Measurements from ENCODE around the gene RAPGEF2. TPM values are rescaled to one million over a fixed set of nuclear protein-coding genes. Genes with fewer than 3 reads are reported as not detected.
"Not testable (repeated sequence)": the region's sequence is repeated elsewhere in the genome, so short reads cannot be mapped to it uniquely, and the experiment has no call there.

RAPGEF2 gene
- total RNA-seq, 2 experiments from 2014 or later = 24.1 to 27.8 TPM

DNA sequence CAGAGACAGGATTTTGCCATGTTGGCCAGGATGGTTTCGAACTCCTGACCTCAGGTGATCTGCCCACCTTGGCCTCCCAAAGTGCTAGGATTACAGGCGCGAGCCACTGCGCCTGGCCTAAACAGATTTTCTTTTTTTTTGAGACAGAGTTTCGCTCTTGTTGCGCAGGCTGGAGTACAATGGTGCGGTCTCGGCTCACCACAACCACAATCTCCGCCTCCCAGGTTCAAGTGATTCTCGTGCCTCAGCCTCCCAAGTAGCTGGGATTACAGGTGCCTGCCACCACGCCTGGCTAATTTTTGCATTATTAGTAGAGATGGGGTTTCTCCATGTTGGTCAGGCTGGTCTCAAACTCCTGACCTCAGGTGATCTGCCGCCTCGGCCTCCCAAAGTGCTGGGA is 25.9 kb upstream of the RAPGEF2 start:
- H3K9me3 Mint-ChIP-seq; H3K36me3 Mint-ChIP-seq (ENCODE audit: low read depth); CTCF ChIA-PET; H3K27ac Mint-ChIP-seq; H3K4me3 Mint-ChIP-seq; H3K27me3 Mint-ChIP-seq: not testable (repeated sequence)
- H3K4me1 Mint-ChIP-seq = peaks cover 21% of the 10 kb centered on the region
- DNase-seq = peak; percentile 24
- POLR2A ChIA-PET = interaction anchor here (1.0 to 1.3 kb wide), 3 partner anchors 28 to 30 kb away, joined by 3 to 4 read pairs (median 4); no protein-coding TSS in a partner anchor

- no peaks in the 10 kb centered on the region for H3K9me3 Mint-ChIP-seq
- peak overlapping the region; percentile 35 for H3K27ac Mint-ChIP-seq
- peaks cover 21% of the 10 kb centered on the region for H3K4me1 Mint-ChIP-seq
- CTCF ChIA-PET = no interaction called here
- no peak for DNase-seq
- H3K27me3 Mint-ChIP-seq = no peaks in the 10 kb centered on the region
- H3K4me3 Mint-ChIP-seq = peak overlapping the region; percentile 48
- POLR2A ChIA-PET = interaction anchor here (1.0 to 1.3 kb wide), 3 partner anchors 27 to 30 kb away, joined by 3 to 4 read pairs (median 4); no protein-coding TSS in a partner anchor
- H3K36me3 Mint-ChIP-seq (ENCODE audit: low read depth) = no peaks in the 10 kb centered on the region
These were observed 25.0 kb upstream of the RAPGEF2 start for GRCh38 chr4:159077702-159078495.

GRCh38 chr4:159079074-159079473 is 23.8 kb upstream of the RAPGEF2 start:
- peaks cover 1% of the 10 kb centered on the region for H3K27me3 Mint-ChIP-seq
- no peak for DNase-seq
- ChIA-PET POLR2A (interaction anchor here (1.0 kb wide), 1 partner anchor 22 kb away, joined by 4 read pairs; no protein-coding TSS in a partner anchor), CTCF (no interaction called here)
- H3K4me1 Mint-ChIP-seq = peaks cover 21% of the 10 kb centered on the region
- H3K27ac Mint-ChIP-seq = no peak overlapping the region
- no peaks in the 10 kb centered on the region for H3K9me3 Mint-ChIP-seq
- no peaks in the 10 kb centered on the region for H3K36me3 Mint-ChIP-seq (ENCODE audit: low read depth)
- H3K4me3 Mint-ChIP-seq = no peak overlapping the region

DNA sequence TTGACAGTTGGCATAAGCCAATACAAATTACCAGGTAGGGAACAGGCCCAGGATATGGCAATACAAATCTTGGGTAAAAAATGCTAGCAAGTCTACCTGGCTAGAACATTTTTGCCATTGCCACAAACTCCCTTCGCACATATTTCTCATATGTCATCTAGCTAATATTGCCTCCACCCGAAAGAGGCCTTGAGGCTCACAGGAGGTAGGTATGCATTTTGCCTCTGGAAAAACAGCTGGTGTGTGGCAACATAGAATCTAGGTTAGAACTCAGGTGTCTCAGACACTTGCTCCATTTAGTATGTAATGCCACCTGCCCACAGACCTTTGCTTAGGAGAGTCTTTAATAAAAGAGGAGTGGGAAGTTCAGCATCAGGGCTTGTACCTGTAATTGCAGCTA is 16.3 kb upstream of the RAPGEF2 start:
- H3K27ac Mint-ChIP-seq = no peak overlapping the region
- ChIA-PET POLR2A (no interaction called here), CTCF (interaction anchor here (1.0 kb wide), 1 partner anchor 10 kb away, joined by 4 read pairs; no protein-coding TSS in a partner anchor)

GRCh38 chr4:159090255-159090654 is 12.6 kb upstream of the RAPGEF2 start:
- Mint-ChIP-seq H3K4me3 (no peak overlapping the region), H3K36me3 (ENCODE audit: low read depth) (no peaks in the 10 kb centered on the region), H3K27me3 (peaks cover 6% of the 10 kb centered on the region), H3K9me3 (no peaks in the 10 kb centered on the region), H3K4me1 (no peaks in the 10 kb centered on the region), H3K27ac (no peak overlapping the region)
- ChIA-PET CTCF (no interaction called here), POLR2A (no interaction called here)
- no peak for DNase-seq

More for the DNA sequence above, 16.3 kb upstream of the RAPGEF2 start:
- Mint-ChIP-seq H3K36me3 (ENCODE audit: low read depth) (no peaks in the 10 kb centered on the region), H3K4me3 (no peak overlapping the region), H3K4me1 (no peaks in the 10 kb centered on the region), H3K27me3 (peaks cover 8% of the 10 kb centered on the region), H3K9me3 (no peaks in the 10 kb centered on the region)
- DNase-seq = no peak

GRCh38 chr4:159094156-159094555 is 8.7 kb upstream of the RAPGEF2 start:
- H3K4me1 Mint-ChIP-seq; H3K36me3 Mint-ChIP-seq (ENCODE audit: low read depth); H3K27ac Mint-ChIP-seq; H3K4me3 Mint-ChIP-seq; POLR2A ChIA-PET; H3K9me3 Mint-ChIP-seq; H3K27me3 Mint-ChIP-seq; DNase-seq: not testable (repeated sequence)
- CTCF ChIA-PET = interaction anchor here (0.5 kb wide), 2 partner anchors 193 to 221 kb away, joined by 3 to 6 read pairs; no protein-coding TSS in a partner anchor

DNA sequence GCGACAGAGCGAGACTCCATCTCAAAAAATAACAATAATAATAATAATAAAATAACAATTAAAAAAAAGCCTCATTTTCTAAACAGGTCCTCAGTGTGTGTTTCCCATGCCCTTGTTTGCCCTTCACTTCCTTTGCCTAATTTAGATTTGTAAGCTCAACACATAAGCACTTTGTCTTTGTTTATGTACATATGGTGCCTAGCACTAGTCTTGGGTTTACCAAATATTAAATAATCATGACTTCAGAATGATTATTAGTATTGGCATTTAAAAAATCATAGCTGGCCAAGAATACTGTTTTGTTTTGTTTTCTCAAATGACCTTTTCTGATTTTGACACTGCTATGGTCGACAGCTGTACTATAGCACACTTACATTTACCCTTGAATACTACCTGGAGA is 6.4 kb upstream of the RAPGEF2 start:
- H3K9me3 Mint-ChIP-seq = no peaks in the 10 kb centered on the region
- ChIA-PET POLR2A (interaction anchor here (0.7 kb wide), 1 partner anchor 126 kb away, joined by 3 read pairs; no protein-coding TSS in a partner anchor), CTCF (interaction anchor here (0.9 to 1.5 kb wide), 2 partner anchors 9 to 107 kb away, joined by 4 read pairs; no protein-coding TSS in a partner anchor)
- H3K27me3 Mint-ChIP-seq = peaks cover 4% of the 10 kb centered on the region
- H3K36me3 Mint-ChIP-seq (ENCODE audit: low read depth) = no peaks in the 10 kb centered on the region
- H3K4me1 Mint-ChIP-seq = peaks cover 12% of the 10 kb centered on the region
- no peak overlapping the region for H3K27ac Mint-ChIP-seq
- no peak for DNase-seq
- no peak overlapping the region for H3K4me3 Mint-ChIP-seq

DNA sequence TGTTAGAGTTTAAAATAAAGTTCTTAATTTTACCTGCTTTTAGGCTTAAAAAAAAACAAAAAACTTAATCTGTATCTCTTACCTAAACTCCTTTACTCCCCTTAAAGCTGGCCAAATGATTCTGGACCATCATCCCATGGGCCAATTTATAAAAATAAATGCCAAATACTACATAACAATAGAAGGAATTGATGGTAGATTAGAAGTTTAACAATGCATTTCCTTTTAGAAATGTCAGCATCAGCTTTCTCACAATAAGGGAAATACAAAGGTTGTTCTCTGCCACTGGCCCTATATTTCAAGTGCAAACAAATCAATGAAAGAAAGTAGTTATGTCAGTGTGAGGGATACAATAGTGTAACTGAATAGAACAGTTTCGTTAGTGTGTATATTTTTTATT is 5.7 kb upstream of the RAPGEF2 start:
- Mint-ChIP-seq H3K27ac (no peak overlapping the region), H3K36me3 (ENCODE audit: low read depth) (no peaks in the 10 kb centered on the region), H3K4me3 (no peak overlapping the region), H3K9me3 (no peaks in the 10 kb centered on the region), H3K4me1 (peaks cover 19% of the 10 kb centered on the region), H3K27me3 (peaks cover 8% of the 10 kb centered on the region)
- DNase-seq = no peak
- CTCF ChIA-PET = interaction anchor here (0.9 kb wide), 1 partner anchor 10 kb away, joined by 4 read pairs; no protein-coding TSS in a partner anchor
- POLR2A ChIA-PET = no interaction called here

DNA sequence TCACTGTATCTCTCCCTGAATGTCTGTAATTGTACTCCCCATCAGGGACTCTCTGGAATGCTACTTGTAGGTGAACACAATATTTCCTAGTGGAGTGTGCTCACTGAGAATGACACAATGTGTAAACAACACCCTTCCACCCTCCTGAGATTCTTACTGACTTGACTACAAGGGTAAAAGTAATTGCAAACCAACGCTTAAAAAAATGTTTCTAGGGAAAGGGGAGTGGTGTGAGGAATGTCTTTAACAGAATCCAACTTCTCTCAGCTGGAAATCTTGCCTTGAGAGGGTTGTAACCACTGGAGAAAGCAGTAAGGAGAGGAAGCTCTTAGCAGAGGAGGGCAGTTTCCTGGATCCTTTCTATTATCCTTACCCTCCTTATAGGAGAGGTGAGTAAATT is 5.1 kb upstream of the RAPGEF2 start:
- DNase-seq = no peak
- Mint-ChIP-seq H3K27ac (no peak overlapping the region), H3K27me3 (peaks cover 9% of the 10 kb centered on the region), H3K4me1 (peaks cover 21% of the 10 kb centered on the region), H3K4me3 (no peak overlapping the region), H3K36me3 (ENCODE audit: low read depth) (no peaks in the 10 kb centered on the region), H3K9me3 (no peaks in the 10 kb centered on the region)
- CTCF ChIA-PET = no interaction called here
- POLR2A ChIA-PET = no interaction called here

- ChIA-PET POLR2A (no interaction called here), CTCF (no interaction called here)
- Mint-ChIP-seq H3K4me1 (peaks cover 21% of the 10 kb centered on the region), H3K27me3 (peaks cover 9% of the 10 kb centered on the region), H3K9me3 (no peaks in the 10 kb centered on the region), H3K27ac (no peak overlapping the region), H3K36me3 (ENCODE audit: low read depth) (no peaks in the 10 kb centered on the region), H3K4me3 (no peak overlapping the region)
- no peak for DNase-seq
These were observed 4.3 kb upstream of the RAPGEF2 start for GRCh38 chr4:159098482-159099127.

GRCh38 chr4:159101988-159102621 is 774 bp upstream of the RAPGEF2 start:
- H3K27ac Mint-ChIP-seq = no peak overlapping the region
- no peak for DNase-seq
- ChIA-PET CTCF (interaction anchor here (1.0 kb wide), 1 partner anchor 244 kb away, joined by 3 read pairs; no protein-coding TSS in a partner anchor), POLR2A (interaction anchor here (1.5 kb wide), 1 partner anchor 23 kb away, joined by 4 read pairs; no protein-coding TSS in a partner anchor)
- peak overlapping the region; percentile 72 for H3K4me3 Mint-ChIP-seq
- H3K9me3 Mint-ChIP-seq = no peaks in the 10 kb centered on the region
- peaks cover 48% of the 10 kb centered on the region for H3K4me1 Mint-ChIP-seq
- peaks cover 5% of the 10 kb centered on the region for H3K36me3 Mint-ChIP-seq (ENCODE audit: low read depth)
- peaks cover 9% of the 10 kb centered on the region for H3K27me3 Mint-ChIP-seq

DNA sequence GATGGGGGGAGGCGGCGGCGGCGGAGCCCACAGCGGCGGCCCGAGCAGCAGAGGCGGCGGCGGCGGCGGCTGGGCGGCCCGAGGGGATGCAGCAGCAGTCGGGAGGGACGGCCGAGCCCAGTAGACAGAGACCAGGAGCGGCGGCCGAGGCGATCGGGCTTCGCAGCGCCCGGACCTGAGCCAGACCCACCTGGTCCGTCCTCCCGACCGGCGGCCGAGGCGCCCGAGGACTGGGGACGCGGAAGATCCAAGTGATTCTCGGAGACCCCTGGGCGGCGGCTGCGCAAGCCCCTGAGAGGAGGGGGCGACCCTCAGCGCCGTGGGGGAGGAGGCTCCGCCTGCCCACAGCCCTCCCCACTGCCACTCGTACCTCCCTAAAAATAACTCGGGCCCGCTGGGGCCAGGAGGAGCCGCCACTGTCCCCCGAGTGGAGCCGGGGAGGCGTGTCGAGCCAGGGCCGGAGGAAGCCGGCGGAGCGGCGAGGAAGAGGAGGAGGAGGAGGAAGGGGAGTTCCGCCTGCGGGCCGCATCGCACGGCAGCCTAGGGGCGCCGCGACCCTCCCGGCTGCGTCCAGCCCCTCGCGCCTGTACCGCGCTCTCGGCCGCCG is 608 bp downstream of the RAPGEF2 start:
- Mint-ChIP-seq H3K36me3 (ENCODE audit: low read depth) (peaks cover 5% of the 10 kb centered on the region), H3K27me3 (peaks cover 6% of the 10 kb centered on the region), H3K4me1 (peaks cover 56% of the 10 kb centered on the region), H3K4me3 (peak overlapping the region; percentile 67), H3K9me3 (no peaks in the 10 kb centered on the region), H3K27ac (no peak overlapping the region)
- DNase-seq = peak; percentile 53
- CTCF ChIA-PET = no interaction called here
- POLR2A ChIA-PET = interaction anchor here (0.8 to 2.0 kb wide), 2 partner anchors 13 to 335 kb away, joined by 3 to 5 read pairs; partner anchors contain the start of gene FNIP2

Measured in activated CD4-positive, alpha-beta memory T cell treated with anti-CD3 and anti-CD28 coated beads, Interleukin-2, amount 10 ng/mL, durations not matched to agents 7 days and 5 days (primary cell).